GM12865 (cell line): ENCODE results near the gene ZNHIT2.
A peak's percentile ranks its signal among the peaks of the same experiment; 100 is the strongest.

Experiments used
- DNase-seq: peaks from one replicate; pipeline ENCODE4 v3.0.0; 2010; ENCODE audit warnings: low read depth
- H3K4me3 ChIP-seq: 2 replicates; pipeline ENCODE4 v1.5.1; 2011; ENCODE audit warnings: mild to moderate bottlenecking, low read depth, low read length, control low read depth
- CTCF ChIP-seq: IDR thresholded peaks from 2 replicates; pipeline ENCODE4 v1.5.1; 2011; ENCODE audit warnings: low read length, control low read depth, low read depth, inconsistent platforms; ENCODE audit not compliant: insufficient read depth; ENCODE audit errors: missing control alignments

ZNHIT2 gene

GRCh38 chr11:65112546-65113360, 4.7 kb downstream of the ZNHIT2 start:
- peak overlapping the region; percentile 72 for H3K4me3 ChIP-seq
- peak; percentile 83 for DNase-seq
- peak; percentile 91 for TF ChIP-seq CTCF

GRCh38 chr11:65111744-65112545, 5.6 kb downstream of the ZNHIT2 start, which contains the start of gene TM7SF2:
TSS of gene TM7SF2 (plus strand) at chr11:65111872. CDS start at chr11:65112016, 144 bp downstream.
- peak within 1 kb of the TSS; percentile 72 for H3K4me3 ChIP-seq
- no peak for TF ChIP-seq CTCF
- DNase-seq, result peak; percentile 97

- TF ChIP-seq CTCF, result no peak
- no peak for DNase-seq
- H3K4me3 ChIP-seq, result no peak overlapping the region
Measured at GRCh38 chr11:65111159-65111743, 6.2 kb downstream of the ZNHIT2 start.

GRCh38 chr11:65110354-65110861, 7.1 kb downstream of the ZNHIT2 start:
- peak; percentile 96 for TF ChIP-seq CTCF
- H3K4me3 ChIP-seq, result no peak overlapping the region
- DNase-seq, result peak; percentile 91

- no peak for TF ChIP-seq CTCF
- H3K4me3 ChIP-seq, result no peak overlapping the region
- DNase-seq, result no peak
Measured at GRCh38 chr11:65109231-65110198, 8.0 kb downstream of the ZNHIT2 start.

GRCh38 chr11:65108469-65109123, 8.9 kb downstream of the ZNHIT2 start:
- H3K4me3 ChIP-seq, result no peak overlapping the region
- DNase-seq, result no peak
- TF ChIP-seq CTCF, result no peak
